Transverse colon (tissue), 4 donors: ENCODE data around the gene CPA5. TPM values are rescaled to one million over a fixed set of nuclear protein-coding genes. Genes with fewer than 3 reads are reported as not detected.

Experiments used
- DNase-seq: peaks from one replicate; pipeline ENCODE4 v3.0.0-alpha.2; 2019
- H3K27ac ChIP-seq, 4 donors: fragments of 200-600 bp; sonication (generic); 2 replicates each; pipeline ENCODE4 v1.5.1; 2016 to 2018; ENCODE audit warnings: inconsistent platforms in 4 of 4
- H3K27me3 ChIP-seq: fragments of 200-600 bp; sonication (generic); 2 replicates; pipeline ENCODE4 v1.5.1; 2017; ENCODE audit warnings: inconsistent platforms
- H3K36me3 ChIP-seq, 4 donors: fragments of 200-600 bp; sonication (generic); 2 replicates each; pipeline ENCODE4 v1.5.1; 2017 to 2019; ENCODE audit warnings: inconsistent platforms in 4 of 4
- H3K4me1 ChIP-seq, 4 donors: fragments of 200-600 bp; sonication (generic); 2 replicates each; pipeline ENCODE4 v1.5.1; 2017 to 2020; ENCODE audit warnings: inconsistent platforms in 4 of 4
- H3K4me3 ChIP-seq, 4 donors: fragments of 200-600 bp; sonication (generic); 1 replicate in 1 of 4; 2 replicates in 3 of 4; pipeline versions ENCODE4 v1.5.1 to v1.6.1; 2017 to 2019; ENCODE audit warnings: inconsistent platforms in 4 of 4
- H3K9me3 ChIP-seq, 2 donors: fragments of 200-600 bp; sonication (generic); 2 replicates each; pipeline ENCODE4 v1.5.1; 2017 to 2019; ENCODE audit warnings: inconsistent platforms in 2 of 2
- CTCF ChIP-seq, 5 experiments: fragments of 200-600 bp in 3 of 5; fragments of 450-650 bp in 2 of 5; sonication (generic) in 3 of 5; IDR thresholded peaks; 1 replicate in 2 of 5; 2 replicates in 3 of 5; pipeline ENCODE4 v1.5.1; 2016 to 2017; ENCODE audit warnings: antibody characterized with exemption in 5 of 5, inconsistent platforms in 3 of 5, mild to moderate bottlenecking in 2 of 5, moderate library complexity in 1 of 5
- EP300 ChIP-seq: sonication (generic); formaldehyde crosslinking; IDR thresholded peaks from one replicate; pipeline ENCODE4 v1.6.1; 2017; ENCODE audit warnings: antibody characterized with exemption, low read depth
- POLR2A ChIP-seq: fragments of 450-650 bp; IDR thresholded peaks from one replicate; pipeline ENCODE4 v1.6.1; 2016; ENCODE audit warnings: antibody characterized with exemption, mild to moderate bottlenecking, moderate library complexity
- POLR2AphosphoS5 ChIP-seq, 3 donors: sonication (generic); formaldehyde crosslinking; IDR thresholded peaks; one replicate each; pipeline ENCODE4 v1.6.1; 2016; ENCODE audit warnings: antibody characterized with exemption in 3 of 3
- WGBS, 2 donors: methylation state at CpG; one replicate each; pipeline ENCODE4 v1.1.5; 2018; ENCODE audit warnings: low coverage in 1 of 2; 5-methylcytosine and 5-hydroxymethylcytosine counted together
- in situ Hi-C, 4 donors: fragments of 200-750 bp; cut with MboI; loops; one replicate each; pipeline versions ENCODE4 v1.15.0 to v1.15.1; 2017; ENCODE audit warnings: low sequenced_read_pairs in 3 of 4, low pct_ligation_motif_present in 1 of 4, low pct_unique_long_range_greater_than_20kb in 1 of 4
- intact Hi-C: fragments of 100-400 bp; cut with DNase I; formaldehyde crosslinking; loops from one replicate; pipeline ENCODE4 v1.15.1; 2023; ENCODE audit warnings: low total_unique reads
- total RNA-seq, 4 donors: library from RNA; depleted of rRNA; stranded (reverse); fragments of >200 nt; gene quantifications; one replicate each; pipeline ENCODE4 v1.1.0, GENCODE V29; 2016

The CPA5 gene
- total RNA-seq, 4 donors from 2014 or later = not detected

- 79 to 83% methylated on average over 6 to 7 of the region's 7 CpGs for WGBS, 2 donors
- intact Hi-C loops = loop anchor here (2.0 kb wide), 1 partner anchor 42 kb away; no protein-coding TSS in a partner anchor
- no peaks in the 10 kb centered on the region for H3K27me3 ChIP-seq
- H3K27ac ChIP-seq = peak overlapping the region in 1 of 4 donors; percentile 75
- no peak for TF ChIP-seq POLR2A
- TF ChIP-seq CTCF (IDR thresholded peaks at IDR 0.05) = no peak
- TF ChIP-seq EP300 = no peak
- TF ChIP-seq POLR2AphosphoS5 (IDR thresholded peaks at IDR 0.05) = no peak
- H3K4me3 ChIP-seq = no peak overlapping the region
- peaks cover 0 to 12% (median 0%) of the 10 kb centered on the region in 4 donors for H3K4me1 ChIP-seq
- H3K9me3 ChIP-seq = no peaks in the 10 kb centered on the region
- no peak for DNase-seq
- no peaks in the 10 kb centered on the region for H3K36me3 ChIP-seq
- in situ Hi-C loops = no loop called here
Measured at GRCh38 chr7:130394421-130395195, 50.0 kb downstream of the CPA5 start.

DNA sequence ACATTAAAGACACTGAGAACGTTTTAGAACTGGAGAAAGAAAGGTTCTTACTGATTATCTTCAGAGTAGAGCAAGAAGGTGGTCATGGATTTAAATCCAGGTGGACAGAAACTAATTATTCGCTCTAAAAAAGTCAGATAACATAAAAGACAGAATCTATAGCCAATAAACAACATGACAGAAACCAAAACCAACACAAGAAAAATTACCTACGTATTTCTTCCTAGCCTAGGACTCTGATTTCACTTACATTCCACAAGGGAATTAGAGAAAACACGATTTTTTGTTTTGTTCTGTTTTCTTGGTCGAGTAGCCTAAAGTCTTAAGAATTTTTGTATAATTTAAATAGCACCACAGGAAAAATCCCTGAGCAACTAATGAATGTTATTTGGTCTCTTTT lies 50.8 kb downstream of the CPA5 start:
- 75 to 81% methylated on average over 5 of the region's 5 CpGs for WGBS, 2 donors
- no peak for TF ChIP-seq POLR2A
- H3K27me3 ChIP-seq = no peaks in the 10 kb centered on the region
- H3K4me1 ChIP-seq = peaks cover 0 to 12% (median 0%) of the 10 kb centered on the region in 4 donors
- no peaks in the 10 kb centered on the region for H3K36me3 ChIP-seq
- no peak for DNase-seq
- H3K9me3 ChIP-seq = no peaks in the 10 kb centered on the region
- H3K27ac ChIP-seq = peak overlapping the region in 1 of 4 donors; percentile 10
- in situ Hi-C loops (no loop called here), intact Hi-C loops (loop anchor here (2.0 kb wide), 1 partner anchor 43 kb away; no protein-coding TSS in a partner anchor)
- no peak overlapping the region for H3K4me3 ChIP-seq

DNA sequence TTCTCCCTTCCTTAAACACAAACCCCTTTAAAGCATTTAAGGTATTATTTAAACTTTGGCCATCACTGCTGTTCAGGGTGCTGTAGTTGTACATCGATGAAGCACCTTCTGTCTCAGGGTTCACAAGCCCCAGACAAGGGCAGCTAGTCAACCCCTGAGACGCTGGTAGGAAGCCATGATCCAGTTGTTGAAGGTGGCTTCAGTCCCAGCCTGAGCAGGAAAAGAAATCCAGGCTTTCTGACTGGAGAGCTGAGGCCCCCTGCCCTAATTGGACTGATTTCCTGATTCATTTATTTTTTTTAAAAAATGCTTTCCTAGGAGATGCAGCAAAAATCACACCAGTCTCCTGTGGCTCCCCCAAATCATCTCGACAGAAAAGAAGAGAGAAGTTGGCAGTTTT lies 51.5 kb downstream of the CPA5 start:
- in situ Hi-C loops (no loop called here), intact Hi-C loops (no loop called here)
- H3K27me3 ChIP-seq = no peaks in the 10 kb centered on the region
- WGBS, 2 donors = 69 to 81% methylated on average over 3 of the region's 3 CpGs
- no peak for DNase-seq
- no peaks in the 10 kb centered on the region for H3K9me3 ChIP-seq
- H3K36me3 ChIP-seq = no peaks in the 10 kb centered on the region
- H3K4me3 ChIP-seq = no peak overlapping the region
- TF ChIP-seq CTCF (IDR thresholded peaks at IDR 0.05) (no peak), POLR2AphosphoS5 (IDR thresholded peaks at IDR 0.05) (no peak), EP300 (no peak), POLR2A (no peak)
- peaks cover 0 to 12% (median 0%) of the 10 kb centered on the region in 4 donors for H3K4me1 ChIP-seq
- peak overlapping the region in 2 of 4 donors; percentile 10 to 27 for H3K27ac ChIP-seq

DNA sequence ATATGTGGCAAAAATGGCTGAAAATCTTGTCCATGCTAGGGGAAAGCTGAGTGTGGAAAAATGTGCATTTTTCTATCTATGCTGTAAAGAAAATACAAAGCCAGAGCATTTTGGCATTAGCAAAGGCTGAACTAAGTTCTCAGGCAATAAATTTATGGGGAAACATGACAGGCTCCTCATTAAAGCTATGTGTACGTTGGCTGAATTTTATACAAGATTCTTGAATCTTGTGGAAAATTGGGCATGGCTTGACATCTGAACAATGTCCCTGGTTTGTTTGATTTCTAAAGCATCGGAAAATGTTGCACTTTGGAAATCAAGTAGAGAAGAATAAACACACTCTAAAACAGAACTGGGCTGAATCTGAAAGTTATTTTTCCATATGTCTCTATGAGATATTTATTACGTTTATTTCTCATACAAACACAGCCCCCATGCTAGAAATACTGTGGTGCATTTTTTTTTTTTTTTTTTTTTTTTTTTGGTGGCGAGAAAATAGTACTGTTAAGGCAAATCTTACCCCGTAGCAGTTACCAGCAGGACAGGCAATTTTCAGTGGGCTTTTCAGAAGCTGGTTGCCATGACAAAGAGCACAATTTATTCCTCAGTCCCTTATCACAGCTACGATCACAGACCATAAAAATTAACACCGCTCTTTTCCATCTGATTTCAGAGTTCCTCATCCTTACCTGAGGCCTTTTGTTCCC lies 52.6 kb downstream of the CPA5 start:
- in situ Hi-C loops = no loop called here
- no peaks in the 10 kb centered on the region for H3K27me3 ChIP-seq
- peaks cover 0 to 12% (median 0%) of the 10 kb centered on the region in 4 donors for H3K4me1 ChIP-seq
- peak overlapping the region in 1 of 4 donors; percentile 27 for H3K27ac ChIP-seq
- intact Hi-C loops = no loop called here
- H3K4me3 ChIP-seq = no peak overlapping the region
- H3K9me3 ChIP-seq = no peaks in the 10 kb centered on the region
- no peak for DNase-seq
- TF ChIP-seq POLR2A = no peak
- no peak for TF ChIP-seq POLR2AphosphoS5 (IDR thresholded peaks at IDR 0.05)
- no peak for TF ChIP-seq EP300
- no peak for TF ChIP-seq CTCF (IDR thresholded peaks at IDR 0.05)
- 72 to 76% methylated on average over 6 to 7 of the region's 7 CpGs for WGBS, 2 donors
- H3K36me3 ChIP-seq = no peaks in the 10 kb centered on the region
